T-helper 1 cell treated with Interleukin-12 subunit alpha and Interleukin-12 subunit beta and Interleukin-4 antibody, amounts not matched to agents 30 ng/mL and 1 ng/mL, for 36 hours (primary cell): Measurements from ENCODE around the gene LMNA. TPM values are rescaled to one million over a fixed set of nuclear protein-coding genes. Genes with fewer than 3 reads are reported as not detected.

Source experiments
- total RNA-seq: library from RNA; stranded (reverse); gene quantifications from 2 replicates; pipeline ENCODE4 v1.2.3, GENCODE V29; 2022

The LMNA gene
- total RNA-seq, 1 donor from 2014 or later = 32.7 TPM

Other genes with a start within 250 kb of the LMNA start
- gene RIT1, start 203.4 kb upstream of the LMNA start, total RNA-seq = 27.5 and 33.1 TPM in 2 replicates
- 67.8 and 70.6 TPM in 2 replicates for gene KHDC4, start 180.3 kb upstream of the LMNA start, total RNA-seq
- gene RXFP4, start 173.1 kb upstream of the LMNA start, total RNA-seq = not detected in 2 replicates
- gene ARHGEF2, start 136.2 kb upstream of the LMNA start, total RNA-seq = 181 and 188 TPM in 2 replicates
- 278 and 281 TPM in 2 replicates for gene SSR2, start 93.8 kb upstream of the LMNA start, total RNA-seq
- 39.0 and 40.6 TPM in 2 replicates for gene UBQLN4, start 60.9 kb upstream of the LMNA start, total RNA-seq
- 62.0 and 62.1 TPM in 2 replicates for gene LAMTOR2, start 59.9 kb upstream of the LMNA start, total RNA-seq
- gene RAB25, start 53.6 kb upstream of the LMNA start, total RNA-seq = 0.56 TPM in 1 of 2 replicates, not detected in the other
- gene MEX3A, start 32.2 kb upstream of the LMNA start, total RNA-seq = 0.07 TPM in 1 of 2 replicates, not detected in the other
- gene SEMA4A, start 38.9 kb downstream of the LMNA start, total RNA-seq = 4.6 and 5.1 TPM in 2 replicates
- 41.9 and 46.5 TPM in 2 replicates for gene SLC25A44, start 79.4 kb downstream of the LMNA start, total RNA-seq
- 83.8 and 87.8 TPM in 2 replicates for gene PMF1, start 98.3 kb downstream of the LMNA start, total RNA-seq
- gene BGLAP, start 127.5 kb downstream of the LMNA start, total RNA-seq = 1.6 and 1.9 TPM in 2 replicates
- gene PAQR6, start 133.3 kb downstream of the LMNA start, total RNA-seq = 5.7 and 8.3 TPM in 2 replicates
- gene SMG5, start 168.1 kb downstream of the LMNA start, total RNA-seq = 70.6 and 71.5 TPM in 2 replicates
- 8.4 and 8.5 TPM in 2 replicates for gene TMEM79, start 169.6 kb downstream of the LMNA start, total RNA-seq
- 37.5 and 45.2 TPM in 2 replicates for gene GLMP, start 181.0 kb downstream of the LMNA start, total RNA-seq
- not detected in 2 replicates for gene VHLL, start 184.6 kb downstream of the LMNA start, total RNA-seq
- 288 and 298 TPM in 2 replicates for gene CCT3, start 223.6 kb downstream of the LMNA start, total RNA-seq
- 0.59 TPM in 1 of 2 replicates, not detected in the other for gene TSACC, start 223.8 kb downstream of the LMNA start, total RNA-seq